BJ (cell line): ENCODE results near the gene HOXA3. TPM values are rescaled to one million over a fixed set of nuclear protein-coding genes. Genes with fewer than 3 reads are reported as not detected.

ENCODE experiments used
- CTCF ChIA-PET: fragments of 350-600 bp; formaldehyde crosslinking; extraction: SDS; loops from one replicate; lab custom pipeline; 2021; ENCODE audit warnings: antibody characterized with exemption, inconsistent platforms; lab: Yijun Ruan, JAX
- POLR2A ChIA-PET: fragments of 300-600 bp; sonication (Branson Sonifier 250); formaldehyde crosslinking; extraction: SDS; loops from one replicate; lab custom pipeline; 2021; ENCODE audit warnings: antibody characterized with exemption; lab: Charles Lee
- DNase-seq: peaks from one replicate; pipeline ENCODE4 v3.0.0-alpha.2; 2011; ENCODE audit warnings: low read depth
- H3K27me3 ChIP-seq: 2 replicates; pipeline ENCODE4 v1.6.0; 2011; ENCODE audit warnings: low read length; ENCODE audit not compliant: control insufficient read depth, insufficient read depth
- H3K36me3 ChIP-seq: 2 replicates; pipeline ENCODE4 v1.5.1; 2011; ENCODE audit warnings: low read length; ENCODE audit not compliant: control insufficient read depth, insufficient read depth
- H3K4me3 ChIP-seq: 2 replicates; pipeline ENCODE4 v1.5.1; 2011; ENCODE audit warnings: low read depth, mild to moderate bottlenecking, control low read depth, low read length
- CTCF ChIP-seq: IDR thresholded peaks from 2 replicates; pipeline ENCODE4 v1.5.1; 2011; ENCODE audit warnings: low read depth, mild to moderate bottlenecking, control low read depth, inconsistent platforms, low read length, moderate library complexity; ENCODE audit not compliant: insufficient read depth
- polyA plus RNA-seq: library from polyadenylated mRNA; depleted of rRNA; stranded (reverse); fragments of >200 nt; gene quantifications from 2 replicates; pipeline ENCODE4 v1.2.3, GENCODE V29; 2011

Gene HOXA3
- polyA plus RNA-seq, 1 experiment = 0.15 TPM

GRCh38 chr7:27155816-27156507 lies 3.6 kb upstream of the HOXA3 start:
- Histone ChIP-seq H3K27me3 (no peaks in the 10 kb centered on the region), H3K4me3 (peak overlapping the region; percentile 74), H3K36me3 (no peaks in the 10 kb centered on the region)
- DNase-seq = no peak
- CTCF ChIA-PET = interaction anchor here (0.5 to 2.2 kb wide), 6 partner anchors 12 to 938 kb away, joined by 3 to 9 read pairs (median 4); partner anchors contain the start of gene HOXA5
- POLR2A ChIA-PET = interaction anchor here (0.7 to 1.0 kb wide), 2 partner anchors 13 to 29 kb away, joined by 4 to 7 read pairs; partner anchors contain the start of gene HOXA11
- no peak for TF ChIP-seq CTCF

GRCh38 chr7:27154901-27155815 lies 2.8 kb upstream of the HOXA3 start:
- peak overlapping the region; percentile 74 for H3K4me3 ChIP-seq
- ChIA-PET CTCF (interaction anchor here (0.5 to 2.2 kb wide), 3 partner anchors 11 to 473 kb away, joined by 3 to 9 read pairs (median 3); partner anchors contain the start of gene HOXA5), POLR2A (no interaction called here)
- DNase-seq = no peak
- H3K27me3 ChIP-seq = no peaks in the 10 kb centered on the region
- no peaks in the 10 kb centered on the region for H3K36me3 ChIP-seq
- TF ChIP-seq CTCF = no peak

- no peak for TF ChIP-seq CTCF
- Histone ChIP-seq H3K36me3 (no peaks in the 10 kb centered on the region), H3K4me3 (no peak overlapping the region), H3K27me3 (no peaks in the 10 kb centered on the region)
- ChIA-PET CTCF (interaction anchor here (1.6 to 6.9 kb wide), 2 partner anchors 8 to 11 kb away, joined by 6 to 74 read pairs; partner anchors contain the start of gene HOXA5), POLR2A (no interaction called here)
- DNase-seq = no peak
Observed at GRCh38 chr7:27154369-27154768, 2.0 kb upstream of the HOXA3 start.

- TF ChIP-seq CTCF = no peak
- DNase-seq = no peak
- CTCF ChIA-PET = interaction anchor here (1.6 to 6.9 kb wide), 3 partner anchors 9 to 788 kb away, joined by 5 to 74 read pairs (median 6); partner anchors contain the start of gene HOXA5
- H3K27me3 ChIP-seq = no peaks in the 10 kb centered on the region
- H3K4me3 ChIP-seq = no peak overlapping the region
- POLR2A ChIA-PET = no interaction called here
- no peaks in the 10 kb centered on the region for H3K36me3 ChIP-seq
Observed at GRCh38 chr7:27153526-27153925, 1.1 kb upstream of the HOXA3 start.
